Activated CD4-positive, alpha-beta T cell treated with anti-CD3 and anti-CD28 coated beads for 36 hours (primary cell): ENCODE measurements around the gene ENDOG. TPM values are rescaled to one million over a fixed set of nuclear protein-coding genes. Genes with fewer than 3 reads are reported as not detected.
"Not testable (repeated sequence)": the region's sequence is repeated elsewhere in the genome, so short reads cannot be mapped to it uniquely, and the experiment has no call there.

Experiments used
- ATAC-seq: fragments of 200-7000 bp; cut with Tn5 transposase; one replicate; pipeline ENCODE4 v1.10.0; 2021; ENCODE audit warnings: mild to moderate bottlenecking, moderate library complexity
- CTCF ChIA-PET: fragments of 350-600 bp; sonication (Branson Sonifier 250); formaldehyde crosslinking; loops from one replicate; lab custom pipeline; 2021; ENCODE audit warnings: antibody characterized with exemption; lab: Charles Lee
- POLR2A ChIA-PET: fragments of 350-600 bp; sonication (Branson Sonifier 250); formaldehyde crosslinking; loops from one replicate; lab custom pipeline; 2021; ENCODE audit warnings: antibody characterized with exemption, inconsistent platforms; lab: Charles Lee
- DNase-seq: peaks from one replicate; pipeline ENCODE4 v3.0.0-alpha.2; 2020
- H3K27ac Mint-ChIP-seq: one replicate; pipeline ENCODE4 v1.8.0; 2021; ENCODE audit warnings: mixed read lengths
- H3K27me3 Mint-ChIP-seq: one replicate; pipeline ENCODE4 v1.8.0; 2021; ENCODE audit warnings: mixed read lengths
- H3K36me3 Mint-ChIP-seq: one replicate; pipeline ENCODE4 v1.8.0; 2021; ENCODE audit warnings: low read depth, mixed read lengths
- H3K4me1 Mint-ChIP-seq: one replicate; pipeline ENCODE4 v1.8.0; 2021; ENCODE audit warnings: mixed read lengths
- H3K4me3 Mint-ChIP-seq: one replicate; pipeline ENCODE4 v1.8.0; 2021; ENCODE audit warnings: mild to moderate bottlenecking, moderate library complexity, mixed read lengths
- H3K9me3 Mint-ChIP-seq: one replicate; pipeline ENCODE4 v1.8.0; 2021; ENCODE audit warnings: low read depth, mixed read lengths
- intact Hi-C, 2 experiments: fragments of 100-400 bp; cut with DNase I in 1 of 2; cut with micrococcal nuclease in 1 of 2; formaldehyde crosslinking; loops; one replicate each; pipeline versions ENCODE4 v1.14.2 to v1.15.1; 2022 to 2024; cut with DNase I, micrococcal nuclease
- total RNA-seq, 2 experiments: library from RNA; stranded (reverse); gene quantifications; one replicate each; pipeline ENCODE4 v1.2.3, GENCODE V29; 2021

The ENDOG gene
- total RNA-seq, 2 experiments from 2014 or later, result 7.3 to 9.3 TPM

DNA sequence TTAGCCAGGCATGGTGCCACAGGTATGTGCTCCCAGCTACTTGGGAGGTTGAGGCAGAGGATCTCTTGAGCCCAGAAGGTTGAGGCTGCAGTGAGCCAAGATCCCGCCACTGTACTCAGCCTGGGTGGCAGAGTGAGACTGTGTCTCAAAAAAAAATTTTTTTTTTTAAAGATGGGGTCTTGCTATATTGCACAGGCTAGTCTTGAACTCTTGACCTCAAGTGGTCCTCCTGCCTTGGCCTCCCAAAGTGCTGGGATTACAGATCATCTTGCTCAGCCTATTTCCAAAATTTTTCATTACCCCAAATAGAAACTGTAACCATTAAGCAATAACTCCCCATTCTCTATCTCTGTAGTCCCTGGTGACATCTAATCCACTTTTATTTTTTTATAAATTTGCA, 35.6 kb upstream of the ENDOG start:
- Mint-ChIP-seq H3K9me3 (peaks cover 3% of the 10 kb centered on the region), H3K4me1 (peaks cover 10% of the 10 kb centered on the region), H3K27ac (no peak overlapping the region), H3K27me3 (no peaks in the 10 kb centered on the region), H3K4me3 (no peak overlapping the region), H3K36me3 (no peaks in the 10 kb centered on the region)
- POLR2A ChIA-PET, result interaction anchor here (0.7 to 1.1 kb wide), 3 partner anchors 9 to 421 kb away, joined by 3 to 5 read pairs (median 3); partner anchors contain the start of gene ENDOG
- CTCF ChIA-PET, result interaction anchor here (0.6 to 0.8 kb wide), 3 partner anchors 16 to 356 kb away, joined by 3 to 4 read pairs (median 4); no protein-coding TSS in a partner anchor
- intact Hi-C loops, result no loop called here
- ATAC-seq (no peak), DNase-seq (no peak)

DNA sequence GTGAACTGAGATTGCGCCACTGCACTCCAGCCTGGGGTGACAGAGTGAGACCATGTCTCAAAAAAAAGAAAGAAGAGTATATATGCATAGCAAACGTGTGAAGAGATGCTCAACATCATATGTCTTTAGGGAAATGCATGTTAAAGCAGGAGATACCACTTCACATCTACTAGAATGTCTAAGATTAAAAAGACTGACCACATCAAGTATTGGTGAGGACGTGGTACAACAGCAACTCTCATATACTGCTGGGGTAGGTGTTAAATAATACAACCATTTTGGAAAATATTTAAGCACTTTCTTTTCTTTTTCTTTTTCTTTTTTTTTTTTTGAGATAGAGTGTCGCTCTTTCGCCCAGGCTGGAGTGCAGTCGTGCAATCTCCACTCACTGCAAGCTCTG, 32.9 kb upstream of the ENDOG start:
- ATAC-seq, result no peak
- no peaks in the 10 kb centered on the region for H3K36me3 Mint-ChIP-seq
- POLR2A ChIA-PET, result no interaction called here
- DNase-seq, result no peak
- H3K9me3 Mint-ChIP-seq, result peaks cover 3% of the 10 kb centered on the region
- peak overlapping the region; percentile 58 for H3K27ac Mint-ChIP-seq
- intact Hi-C loops, result loop anchor here (5.0 kb wide), 3 partner anchors 83 to 242 kb away; partner anchors contain the start of genes PKN3 (in 1 of the 2), SH3GLB2 (in 1 of the 2) and SPTAN1 (in 1 of the 2)
- CTCF ChIA-PET, result no interaction called here
- H3K4me1 Mint-ChIP-seq, result peaks cover 21% of the 10 kb centered on the region
- no peaks in the 10 kb centered on the region for H3K27me3 Mint-ChIP-seq
- H3K4me3 Mint-ChIP-seq, result no peak overlapping the region

DNA sequence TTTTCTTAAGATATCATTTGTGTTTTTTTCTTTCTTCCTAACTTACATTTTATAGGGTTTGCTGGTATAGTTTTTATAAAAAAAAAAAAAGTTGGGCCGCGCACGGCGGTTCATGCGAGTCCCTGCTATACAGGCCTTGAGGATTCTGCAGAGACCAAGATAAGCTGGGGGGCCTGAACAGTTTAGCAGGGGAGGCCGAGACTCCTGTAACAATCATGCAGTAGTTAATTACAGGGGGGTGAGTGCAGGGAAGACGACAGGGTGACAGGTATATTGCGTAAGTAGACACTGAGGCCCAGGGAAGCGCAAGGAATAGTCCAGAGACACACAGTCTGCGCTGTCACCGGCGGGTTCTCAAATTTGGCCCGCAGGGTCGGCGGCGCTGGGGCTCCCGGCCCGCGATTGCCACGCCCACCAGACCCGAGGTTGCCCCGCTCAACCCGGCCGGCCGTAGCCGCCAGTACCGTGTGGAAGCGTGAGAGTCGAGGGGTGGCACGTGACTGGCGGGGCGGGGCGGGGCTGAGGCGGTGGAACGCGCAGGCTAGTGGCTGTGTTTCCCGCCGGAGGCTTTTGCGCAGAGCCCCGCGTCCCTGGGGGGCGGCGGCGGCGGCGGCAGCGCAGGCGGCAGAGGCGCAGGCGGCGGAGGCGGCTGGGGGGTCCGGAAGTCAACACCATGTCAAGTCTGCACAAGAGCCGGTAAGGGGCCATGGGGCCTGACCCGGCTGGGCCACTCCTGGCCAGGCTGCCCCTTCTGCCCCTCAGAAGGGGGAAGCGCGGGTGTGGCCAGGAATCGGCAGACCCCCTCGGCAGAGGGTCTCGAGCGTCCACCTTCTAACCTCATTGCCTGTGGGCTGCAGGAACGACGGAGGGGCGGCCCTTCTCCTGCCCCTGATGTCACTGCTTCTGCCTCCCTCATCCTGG, 31.4 kb upstream of the ENDOG start, which contains the start of gene TBC1D13:
TBC1D13 (plus strand) TSS at position 573 of the 921 bp plus-strand sequence; CDS start at position 674, 101 bp downstream.
- H3K36me3 Mint-ChIP-seq, result peaks cover 1% of the 10 kb centered on the region
- peak within 1 kb of the TSS; percentile 87 for H3K4me3 Mint-ChIP-seq
- H3K4me1 Mint-ChIP-seq, result peaks cover 18% of the 10 kb centered on the region
- H3K27me3 Mint-ChIP-seq, result no peaks in the 10 kb centered on the region
- POLR2A ChIA-PET, result no interaction called here
- H3K27ac Mint-ChIP-seq, result peak within 1 kb of the TSS; percentile 87
- no peaks in the 10 kb centered on the region for H3K9me3 Mint-ChIP-seq
- peak; percentile 94 for DNase-seq
- ATAC-seq, result peak; percentile 97
- CTCF ChIA-PET, result no interaction called here
- intact Hi-C loops, result loop anchor here (1.0 to 5.0 kb wide), 18 partner anchors 16 to 627 kb away; partner anchors contain the start of genes PKN3 (in 2 of the 2), ZER1 (in 2 of the 2), BBLN (in 1 of the 2) and COQ4 (in 1 of the 2)

DNA sequence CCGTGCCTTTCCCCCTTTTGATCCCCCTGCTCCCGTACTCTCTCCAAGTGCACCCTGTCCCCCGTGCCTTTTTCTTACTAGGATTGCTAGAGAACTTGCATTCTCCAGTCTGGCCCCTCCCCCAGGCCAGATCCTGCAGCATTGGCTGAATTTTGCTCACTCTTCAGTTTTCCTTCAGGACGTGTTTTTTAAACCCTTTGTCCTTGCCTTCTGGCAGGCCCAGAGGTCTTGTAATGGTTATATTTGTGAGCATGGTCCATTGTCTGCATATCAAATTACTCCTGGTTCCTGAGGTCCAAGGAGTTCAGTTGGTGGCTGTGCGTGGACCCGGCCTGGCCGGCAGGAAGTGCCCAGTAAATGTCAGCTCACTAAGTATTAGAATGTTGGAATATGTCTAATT, 30.6 kb upstream of the ENDOG start:
- H3K9me3 Mint-ChIP-seq, result no peaks in the 10 kb centered on the region
- H3K27ac Mint-ChIP-seq, result peak overlapping the region; percentile 87
- H3K4me1 Mint-ChIP-seq, result peaks cover 24% of the 10 kb centered on the region
- no peaks in the 10 kb centered on the region for H3K27me3 Mint-ChIP-seq
- POLR2A ChIA-PET, result no interaction called here
- peaks cover 5% of the 10 kb centered on the region for H3K36me3 Mint-ChIP-seq
- intact Hi-C loops, result loop anchor here (1.0 to 5.0 kb wide), 18 partner anchors 16 to 627 kb away; partner anchors contain the start of genes PKN3 (in 2 of the 2), ZER1 (in 2 of the 2), BBLN (in 1 of the 2) and COQ4 (in 1 of the 2)
- DNase-seq (peak; percentile 41), ATAC-seq (no peak)
- H3K4me3 Mint-ChIP-seq, result peak overlapping the region; percentile 87
- CTCF ChIA-PET, result interaction anchor here (0.7 to 2.3 kb wide), 7 partner anchors 12 to 426 kb away, joined by 3 to 11 read pairs (median 3); partner anchors contain the start of genes ENDOG, PKN3 and ZER1

DNA sequence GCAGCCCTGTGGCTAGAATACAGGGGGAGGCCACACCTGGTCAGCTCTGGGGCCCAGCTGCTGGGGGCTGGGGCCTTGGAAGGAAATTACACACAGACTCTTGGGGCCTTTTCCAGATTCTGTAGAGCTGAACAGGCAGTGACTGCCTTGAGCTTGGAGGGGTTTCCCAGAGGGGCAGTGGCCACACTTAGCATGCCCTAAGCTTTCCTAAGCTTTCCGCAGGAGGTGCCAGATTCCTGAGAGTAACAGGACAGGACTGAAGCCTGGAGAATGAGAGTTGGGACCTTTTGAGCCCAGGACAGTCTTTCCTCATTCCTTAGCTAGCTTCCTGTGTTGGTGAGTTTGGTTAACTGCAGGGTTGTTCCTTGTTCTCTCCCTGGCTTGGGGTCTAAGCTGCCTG, 29.9 kb upstream of the ENDOG start:
- no peak for DNase-seq
- ChIA-PET POLR2A (no interaction called here), CTCF (interaction anchor here (0.6 to 2.3 kb wide), 11 partner anchors 11 to 427 kb away, joined by 3 to 11 read pairs (median 3); partner anchors contain the start of genes ENDOG, MIGA2, PKN3 and ZER1)
- Mint-ChIP-seq H3K27ac (peak overlapping the region; percentile 87), H3K4me3 (peak overlapping the region; percentile 87), H3K9me3 (no peaks in the 10 kb centered on the region), H3K36me3 (peaks cover 8% of the 10 kb centered on the region), H3K27me3 (no peaks in the 10 kb centered on the region), H3K4me1 (peaks cover 26% of the 10 kb centered on the region)
- intact Hi-C loops, result loop anchor here (5.0 kb wide), 3 partner anchors 86 to 239 kb away; partner anchors contain the start of genes PKN3 (in 1 of the 2), SH3GLB2 (in 1 of the 2) and SPTAN1 (in 1 of the 2)
- ATAC-seq, result no peak

DNA sequence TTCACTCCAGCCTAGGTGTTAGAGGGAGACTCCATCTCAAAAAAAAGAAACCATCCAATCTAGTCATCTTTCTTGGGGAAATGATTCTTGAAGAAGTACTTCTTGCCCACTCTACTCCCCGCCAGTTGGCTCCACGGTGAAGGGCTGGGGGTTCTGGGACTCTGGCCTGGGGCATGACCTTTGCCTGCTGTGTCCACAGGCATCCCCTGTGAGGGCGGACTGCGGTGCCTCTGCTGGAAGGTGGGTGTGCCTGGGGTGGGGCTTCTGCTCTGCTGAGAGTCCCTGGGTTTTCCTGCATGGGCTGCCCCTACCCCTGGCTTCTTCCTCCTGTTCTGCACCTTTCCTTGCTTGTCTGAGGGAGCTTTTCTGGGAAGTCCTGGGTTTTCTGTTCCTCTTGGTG, 27.8 kb upstream of the ENDOG start:
- intact Hi-C loops, result no loop called here
- DNase-seq, result no peak
- no peaks in the 10 kb centered on the region for H3K9me3 Mint-ChIP-seq
- POLR2A ChIA-PET, result no interaction called here
- H3K4me3 Mint-ChIP-seq, result no peak overlapping the region
- H3K36me3 Mint-ChIP-seq, result peaks cover 9% of the 10 kb centered on the region
- H3K4me1 Mint-ChIP-seq, result peaks cover 23% of the 10 kb centered on the region
- no peak overlapping the region for H3K27ac Mint-ChIP-seq
- no peak for ATAC-seq
- H3K27me3 Mint-ChIP-seq, result no peaks in the 10 kb centered on the region
- CTCF ChIA-PET, result no interaction called here

DNA sequence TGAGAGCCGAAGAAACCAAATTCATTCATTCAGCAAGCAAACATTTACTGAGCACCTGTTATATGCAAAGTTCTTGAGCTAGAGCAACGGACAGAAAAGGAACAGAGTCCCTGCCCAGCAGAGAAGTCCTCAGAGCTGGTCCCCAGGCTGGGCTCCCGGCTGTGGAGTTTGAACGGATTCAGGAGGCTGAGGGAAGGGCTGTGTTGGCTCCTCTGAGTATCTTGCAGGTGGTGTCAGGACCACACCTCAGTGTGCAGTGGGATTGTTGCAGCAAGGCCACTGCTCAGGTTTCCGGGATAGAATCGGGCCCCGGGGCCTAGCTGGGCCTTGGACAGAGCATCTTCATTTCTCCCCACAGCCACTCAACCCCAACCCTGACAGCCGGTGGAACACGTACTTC, 26.2 kb upstream of the ENDOG start:
- no peaks in the 10 kb centered on the region for H3K27me3 Mint-ChIP-seq
- H3K4me1 Mint-ChIP-seq, result peaks cover 23% of the 10 kb centered on the region
- ChIA-PET POLR2A (interaction anchor here (0.8 kb wide), 1 partner anchor 221 kb away, joined by 3 read pairs; no protein-coding TSS in a partner anchor), CTCF (interaction anchor here (0.6 to 1.7 kb wide), 3 partner anchors 24 to 100 kb away, joined by 3 to 4 read pairs (median 3); partner anchors contain the start of gene ENDOG)
- ATAC-seq (no peak), DNase-seq (no peak)
- H3K9me3 Mint-ChIP-seq, result no peaks in the 10 kb centered on the region
- no peak overlapping the region for H3K4me3 Mint-ChIP-seq
- H3K36me3 Mint-ChIP-seq, result peaks cover 9% of the 10 kb centered on the region
- intact Hi-C loops, result no loop called here
- no peak overlapping the region for H3K27ac Mint-ChIP-seq

DNA sequence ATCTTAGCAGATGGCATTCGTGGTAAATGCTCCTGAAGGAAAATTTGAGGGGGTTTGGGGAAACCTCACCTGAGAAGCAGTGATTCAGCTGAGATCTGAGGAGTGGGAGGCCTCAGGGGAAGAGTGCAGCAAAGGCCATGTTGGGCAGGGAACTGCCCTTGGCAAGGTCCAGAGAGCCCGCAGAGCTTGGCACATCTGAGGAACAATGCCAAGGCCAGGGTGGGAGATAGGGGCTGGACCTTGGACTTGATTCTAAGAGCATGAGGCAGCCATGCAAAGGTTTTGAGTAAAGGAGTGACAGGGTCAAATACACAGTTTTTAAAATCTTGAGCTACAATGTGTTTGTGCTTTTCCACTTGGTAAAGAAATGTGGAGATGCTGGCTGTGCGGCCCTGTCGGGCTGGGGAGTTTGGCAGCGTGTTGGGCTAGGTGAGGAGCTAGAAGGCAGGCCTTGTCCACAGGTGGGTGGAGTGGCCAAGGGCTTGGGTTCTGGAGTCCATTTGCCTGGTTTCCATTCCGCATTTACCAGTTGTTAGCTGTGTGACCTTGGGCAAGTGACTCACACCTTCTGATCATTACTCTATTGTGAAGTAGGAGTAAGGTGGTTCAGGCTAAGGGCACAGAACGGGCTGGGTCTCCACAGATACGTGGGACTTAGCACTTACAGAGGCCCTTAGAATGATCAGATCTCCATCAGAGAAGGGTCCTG, 25.2 kb upstream of the ENDOG start:
- no peaks in the 10 kb centered on the region for H3K9me3 Mint-ChIP-seq
- no peak for ATAC-seq
- H3K27ac Mint-ChIP-seq, result peak overlapping the region; percentile 52
- intact Hi-C loops, result no loop called here
- DNase-seq, result no peak
- no peaks in the 10 kb centered on the region for H3K27me3 Mint-ChIP-seq
- H3K4me3 Mint-ChIP-seq, result no peak overlapping the region
- peaks cover 19% of the 10 kb centered on the region for H3K4me1 Mint-ChIP-seq
- H3K36me3 Mint-ChIP-seq, result peaks cover 11% of the 10 kb centered on the region
- ChIA-PET POLR2A (no interaction called here), CTCF (interaction anchor here (0.5 to 1.7 kb wide), 3 partner anchors 25 to 603 kb away, joined by 3 to 4 read pairs (median 3); partner anchors contain the start of gene ENDOG)

DNA sequence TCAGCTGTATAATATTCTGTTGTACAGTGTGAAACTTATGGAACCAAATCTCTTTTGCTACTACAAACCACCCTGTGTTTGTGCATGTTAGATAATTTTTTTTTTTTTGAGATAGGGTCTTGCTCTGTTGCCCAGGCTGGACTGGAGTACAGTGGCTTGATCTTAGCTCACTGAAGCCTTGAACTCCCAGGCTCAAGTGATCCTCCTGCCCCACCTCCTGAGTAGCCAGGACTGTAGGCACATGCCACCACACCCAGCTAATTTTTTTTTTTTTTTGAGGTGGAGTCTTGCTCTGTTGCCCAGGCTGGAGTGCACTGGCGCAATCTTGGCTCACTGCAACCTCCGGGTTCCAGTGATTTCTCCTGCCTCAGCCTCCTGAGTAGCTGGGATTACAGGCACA, 23.3 kb upstream of the ENDOG start:
- DNase-seq, H3K4me3 Mint-ChIP-seq, H3K27me3 Mint-ChIP-seq, intact Hi-C loops, ATAC-seq, H3K9me3 Mint-ChIP-seq, H3K27ac Mint-ChIP-seq: not testable (repeated sequence)
- POLR2A ChIA-PET, result interaction anchor here (0.6 kb wide), 2 partner anchors 10 to 558 kb away, joined by 3 to 13 read pairs; no protein-coding TSS in a partner anchor
- Mint-ChIP-seq H3K36me3 (peaks cover 19% of the 10 kb centered on the region), H3K4me1 (peaks cover 12% of the 10 kb centered on the region)
- CTCF ChIA-PET, result interaction anchor here (0.7 kb wide), 1 partner anchor 101 kb away, joined by 3 read pairs; no protein-coding TSS in a partner anchor

DNA sequence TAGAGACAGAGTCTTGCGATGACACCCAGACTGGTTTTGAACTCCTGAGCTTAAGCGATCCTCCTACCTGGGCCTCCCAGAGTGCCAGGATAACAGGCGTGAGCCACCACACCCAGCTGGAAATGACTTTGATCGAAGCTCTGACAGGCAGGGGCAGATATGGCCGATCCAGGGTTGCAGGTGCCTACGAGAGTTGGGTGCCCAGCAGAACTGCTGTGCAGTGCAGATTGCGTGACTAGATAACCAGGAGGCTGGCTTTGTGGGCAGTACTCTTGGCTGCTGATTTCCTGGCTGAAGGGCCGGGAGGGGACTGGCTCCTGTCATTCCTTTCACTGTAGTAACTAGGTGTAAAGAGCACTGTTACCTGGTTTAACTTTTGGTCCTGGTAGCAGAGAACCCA, 19.4 kb upstream of the ENDOG start:
- ATAC-seq (no peak), DNase-seq (no peak)
- ChIA-PET POLR2A (no interaction called here), CTCF (interaction anchor here (0.7 kb wide), 2 partner anchors 54 to 91 kb away, joined by 3 to 4 read pairs; no protein-coding TSS in a partner anchor)
- Mint-ChIP-seq H3K36me3 (peaks cover 21% of the 10 kb centered on the region), H3K27me3 (no peaks in the 10 kb centered on the region), H3K27ac (no peak overlapping the region), H3K4me1 (no peaks in the 10 kb centered on the region), H3K4me3 (no peak overlapping the region), H3K9me3 (no peaks in the 10 kb centered on the region)
- intact Hi-C loops, result no loop called here
